Measurements from ENCODE around the gene POLR2I. TPM values are rescaled to one million over a fixed set of nuclear protein-coding genes. Genes with fewer than 3 reads are reported as not detected.
A peak's percentile ranks its signal among the peaks of the same experiment; 100 is the strongest.

The POLR2I gene
- total and polyA plus RNA-seq, 7 donors: 39.9 to 118 (median 72.8) TPM

- DNase-seq: peak; percentile 92
- 57 to 83% methylated on average over 40 of the region's 40 CpGs for WGBS, 2 donors
- Histone ChIP-seq H3K9me3 (no peaks in the 10 kb centered on the region), H3K4me1 (peaks cover 0 to 31% (median 20%) of the 10 kb centered on the region in 4 donors), H3K27me3 (no peaks in the 10 kb centered on the region), H3K27ac (peak within 1 kb of the TSS; percentile 91 to 99 (median 93)), H3K4me3 (peak within 1 kb of the TSS; percentile 41 to 79 (median 58)), H3K36me3 (peaks cover 5 to 32% (median 21%) of the 10 kb centered on the region in 4 donors)
- TF ChIP-seq POLR2A (IDR thresholded peaks at IDR 0.05) (peak in 1 of 2 donors; percentile 66), POLR2AphosphoS5 (IDR thresholded peaks at IDR 0.05) (peak; percentile 88 to 93 (median 92)), CTCF (IDR thresholded peaks at IDR 0.05) (no peak)
- intact Hi-C loops (cut with DNase I): loop anchor here (1.0 kb wide), 1 partner anchor 12 kb away; the partner anchor contains the start of gene CAPNS1
These were observed 37.8 kb upstream of the POLR2I start, which contains the start of gene COX7A1 for GRCh38 chr19:36152352-36153091. TSS of gene COX7A1 (minus strand) at chr19:36152447. CDS start at chr19:36152407, 40 bp downstream.

GRCh38 chr19:36152019-36152351, 37.3 kb upstream of the POLR2I start:
- DNase-seq: no peak
- H3K27ac ChIP-seq: peak overlapping the region; percentile 91 to 99 (median 93)
- H3K9me3 ChIP-seq: no peaks in the 10 kb centered on the region
- WGBS, 2 donors: 75 to 88% methylated on average over 16 of the region's 16 CpGs
- no peaks in the 10 kb centered on the region for H3K27me3 ChIP-seq
- intact Hi-C loops (cut with DNase I): loop anchor here (1.0 kb wide), 1 partner anchor 12 kb away; the partner anchor contains the start of gene CAPNS1
- H3K4me1 ChIP-seq: peaks cover 0 to 31% (median 20%) of the 10 kb centered on the region in 4 donors
- H3K36me3 ChIP-seq: peaks cover 8 to 37% (median 26%) of the 10 kb centered on the region in 4 donors
- H3K4me3 ChIP-seq: peak overlapping the region; percentile 41 to 79 (median 58)
- TF ChIP-seq EP300 (IDR thresholded peaks at IDR 0.05) (no peak), POLR2AphosphoS5 (IDR thresholded peaks at IDR 0.05) (no peak), CTCF (IDR thresholded peaks at IDR 0.05) (no peak), POLR2A (IDR thresholded peaks at IDR 0.05) (no peak)

GRCh38 chr19:36151144-36152018, 36.7 kb upstream of the POLR2I start:
- Histone ChIP-seq H3K4me1 (peaks cover 0 to 31% (median 20%) of the 10 kb centered on the region in 4 donors), H3K4me3 (peak overlapping the region; percentile 41 to 79 (median 58)), H3K27me3 (no peaks in the 10 kb centered on the region), H3K36me3 (peaks cover 11 to 43% (median 32%) of the 10 kb centered on the region in 4 donors), H3K27ac (peak overlapping the region; percentile 91 to 99 (median 93)), H3K9me3 (no peaks in the 10 kb centered on the region)
- intact Hi-C loops (cut with DNase I): loop anchor here (1.0 kb wide), 1 partner anchor 11 kb away; the partner anchor contains the start of gene CAPNS1
- DNase-seq: peak; percentile 83
- TF ChIP-seq EP300 (IDR thresholded peaks at IDR 0.05): no peak
- no peak for TF ChIP-seq POLR2A (IDR thresholded peaks at IDR 0.05)
- TF ChIP-seq CTCF (IDR thresholded peaks at IDR 0.05): no peak
- TF ChIP-seq POLR2AphosphoS5 (IDR thresholded peaks at IDR 0.05): peak; percentile 70 to 77 (median 76)
- 71 to 80% methylated on average over 47 of the region's 47 CpGs for WGBS, 2 donors

GRCh38 chr19:36150586-36150985, 35.9 kb upstream of the POLR2I start:
- H3K4me3 ChIP-seq: peak overlapping the region in 2 of 4 donors; percentile 66 to 79
- TF ChIP-seq POLR2A (IDR thresholded peaks at IDR 0.05) (no peak), POLR2AphosphoS5 (IDR thresholded peaks at IDR 0.05) (no peak), CTCF (IDR thresholded peaks at IDR 0.05) (no peak), EP300 (IDR thresholded peaks at IDR 0.05) (no peak)
- H3K4me1 ChIP-seq: peaks cover 0 to 31% (median 20%) of the 10 kb centered on the region in 4 donors
- no peaks in the 10 kb centered on the region for H3K9me3 ChIP-seq
- peak overlapping the region; percentile 91 to 99 (median 93) for H3K27ac ChIP-seq
- intact Hi-C loops (cut with DNase I): no loop called here
- no peak for DNase-seq
- peaks cover 19 to 51% (median 40%) of the 10 kb centered on the region in 4 donors for H3K36me3 ChIP-seq
- 80 to 85% methylated on average over 5 of the region's 5 CpGs for WGBS, 2 donors
- no peaks in the 10 kb centered on the region for H3K27me3 ChIP-seq

Data from sigmoid colon (tissue), 7 donors.